Ascending aorta (tissue), 2 donors: Measurements from ENCODE around the gene RPRD1A. TPM values are rescaled to one million over a fixed set of nuclear protein-coding genes. Genes with fewer than 3 reads are reported as not detected.

Experiments
- DNase-seq, 2 donors: peaks; one replicate each; pipeline ENCODE4 v3.0.0-alpha.2; 2019; ENCODE audit warnings: low spot score in 2 of 2
- H3K27ac ChIP-seq, 2 donors: fragments of 200-600 bp; sonication (generic); one replicate each; pipeline ENCODE4 v1.5.1; 2016 to 2017; ENCODE audit warnings: mild to moderate bottlenecking in 1 of 2
- H3K27me3 ChIP-seq: fragments of 200-600 bp; sonication (generic); one replicate; pipeline ENCODE4 v1.5.1; 2017
- H3K36me3 ChIP-seq, 2 donors: fragments of 200-600 bp; sonication (generic); one replicate each; pipeline ENCODE4 v1.5.1; 2016
- H3K4me1 ChIP-seq, 2 donors: fragments of 200-600 bp; sonication (generic); one replicate each; pipeline ENCODE4 v1.5.1; 2016 to 2017; ENCODE audit warnings: mild to moderate bottlenecking in 1 of 2
- H3K4me3 ChIP-seq, 2 donors: fragments of 200-600 bp; sonication (generic); one replicate each; pipeline ENCODE4 v1.5.1; 2016 to 2017; ENCODE audit warnings: mild to moderate bottlenecking in 1 of 2
- H3K9me3 ChIP-seq, 2 donors: fragments of 200-600 bp; sonication (generic); one replicate each; pipeline ENCODE4 v1.5.1; 2016
- intact Hi-C: fragments of 100-400 bp; cut with DNase I; formaldehyde crosslinking; loops from one replicate; pipeline ENCODE4 v1.15.1; 2023
- total RNA-seq: library from RNA; depleted of rRNA; stranded (reverse); fragments of >200 nt; gene quantifications from one replicate; pipeline ENCODE4 v1.1.0, GENCODE V29; 2016
- TF ChIP-seq, protein P1 (sequence below), 3 experiments: fragments of 200-600 bp in 2 of 3; fragments of 450-650 bp in 1 of 3; sonication (generic) in 2 of 3; IDR thresholded peaks; one replicate each; pipeline ENCODE4 v1.5.1; 2016 to 2019; ENCODE audit warnings: antibody characterized with exemption in 3 of 3, mild to moderate bottlenecking in 1 of 3, moderate library complexity in 1 of 3

The RPRD1A gene
- total RNA-seq, 1 donor from 2014 or later, result 16.4 TPM

DNA sequence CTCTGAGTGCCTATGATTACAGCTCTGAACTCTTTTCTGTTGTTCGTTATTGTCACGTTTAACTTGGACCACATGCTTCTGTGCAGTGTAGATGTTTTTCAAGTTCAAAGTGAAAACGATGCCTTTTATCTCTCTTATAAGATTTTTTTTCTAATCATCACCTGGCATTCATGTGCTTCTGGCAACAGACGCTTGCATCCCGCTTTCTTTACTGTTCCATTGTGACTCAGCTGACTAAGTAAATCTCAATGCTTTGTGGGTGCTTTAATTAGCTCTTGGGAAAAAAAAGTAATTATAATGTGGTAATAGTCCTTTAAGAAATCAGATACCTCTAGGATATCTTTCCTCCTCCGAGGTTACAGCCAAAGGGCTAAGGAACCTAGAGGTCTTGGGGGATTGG is 126.1 kb downstream of the RPRD1A start:
- intact Hi-C loops, result no loop called here
- no peaks in the 10 kb centered on the region for H3K27me3 ChIP-seq
- DNase-seq, result no peak
- H3K27ac ChIP-seq, result no peak overlapping the region
- TF ChIP-seq, protein P1, sequence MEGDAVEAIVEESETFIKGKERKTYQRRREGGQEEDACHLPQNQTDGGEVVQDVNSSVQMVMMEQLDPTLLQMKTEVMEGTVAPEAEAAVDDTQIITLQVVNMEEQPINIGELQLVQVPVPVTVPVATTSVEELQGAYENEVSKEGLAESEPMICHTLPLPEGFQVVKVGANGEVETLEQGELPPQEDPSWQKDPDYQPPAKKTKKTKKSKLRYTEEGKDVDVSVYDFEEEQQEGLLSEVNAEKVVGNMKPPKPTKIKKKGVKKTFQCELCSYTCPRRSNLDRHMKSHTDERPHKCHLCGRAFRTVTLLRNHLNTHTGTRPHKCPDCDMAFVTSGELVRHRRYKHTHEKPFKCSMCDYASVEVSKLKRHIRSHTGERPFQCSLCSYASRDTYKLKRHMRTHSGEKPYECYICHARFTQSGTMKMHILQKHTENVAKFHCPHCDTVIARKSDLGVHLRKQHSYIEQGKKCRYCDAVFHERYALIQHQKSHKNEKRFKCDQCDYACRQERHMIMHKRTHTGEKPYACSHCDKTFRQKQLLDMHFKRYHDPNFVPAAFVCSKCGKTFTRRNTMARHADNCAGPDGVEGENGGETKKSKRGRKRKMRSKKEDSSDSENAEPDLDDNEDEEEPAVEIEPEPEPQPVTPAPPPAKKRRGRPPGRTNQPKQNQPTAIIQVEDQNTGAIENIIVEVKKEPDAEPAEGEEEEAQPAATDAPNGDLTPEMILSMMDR (IDR thresholded peaks at IDR 0.05), result no peak
- H3K4me3 ChIP-seq, result no peak overlapping the region
- H3K4me1 ChIP-seq, result no peaks in the 10 kb centered on the region
- H3K9me3 ChIP-seq, result no peaks in the 10 kb centered on the region
- H3K36me3 ChIP-seq, result no peaks in the 10 kb centered on the region

Other genes with a start within 250 kb of the RPRD1A start
- gene SLC39A6, start 61.8 kb upstream of the RPRD1A start, total RNA-seq, result 32.1 TPM
- gene ELP2, start 62.3 kb upstream of the RPRD1A start, total RNA-seq, result 9.7 TPM
- gene MOCOS, start 119.9 kb upstream of the RPRD1A start, total RNA-seq, result 0.21 TPM
- gene FHOD3, start 230.2 kb upstream of the RPRD1A start, total RNA-seq, result 12.7 TPM